Thoracic aorta endothelial cell (primary cell): ENCODE results near the gene MYRIP. TPM values are rescaled to one million over a fixed set of nuclear protein-coding genes. Genes with fewer than 3 reads are reported as not detected.

Experiments
- small RNA-seq: library from RNA; depleted of rRNA; stranded (forward); fragments of <200 nt; gene quantifications from one replicate; pipeline ENCODE3, GENCODE V24; 2012
- total RNA-seq: library from RNA; depleted of rRNA; stranded (reverse); fragments of >200 nt; gene quantifications from 2 replicates; pipeline ENCODE4 v1.2.3, GENCODE V29; 2012

MYRIP gene
- total RNA-seq: 17.7 and 29.0 TPM in 2 replicates

GRCh38 chr3:39809181-39809994 lies at the start of gene MYRIP:
TSS of gene MYRIP (plus strand) at chr3:39809609. CDS start at chr3:39900817, 91,208 bp downstream.

DNA sequence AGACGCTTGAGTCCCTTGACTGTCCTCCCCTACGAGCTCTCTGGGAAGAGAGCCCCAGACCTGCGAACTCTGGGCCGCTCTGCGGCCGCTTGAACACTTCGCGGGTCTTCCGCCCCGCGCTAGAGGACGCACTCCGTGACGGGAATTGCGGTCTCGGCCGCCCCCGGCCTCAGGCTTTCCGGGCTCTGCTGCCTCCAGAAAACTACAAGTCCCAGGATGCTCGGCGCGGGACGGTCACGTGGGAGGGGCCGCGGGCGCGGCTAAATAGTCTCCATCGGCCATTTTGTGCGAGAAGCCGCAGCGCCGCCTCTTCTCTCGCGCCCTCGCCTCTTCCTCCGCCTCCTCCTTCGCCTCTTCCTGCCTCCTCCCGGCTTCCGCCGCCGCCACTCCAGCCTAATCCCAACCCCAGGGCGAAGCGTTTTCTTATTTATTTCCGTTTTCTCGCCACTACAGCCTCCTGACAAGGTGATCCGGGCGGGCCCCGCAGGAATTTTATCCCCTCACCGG lies 500.1 kb downstream of the MYRIP start, which contains the start of gene EIF1B:
EIF1B (plus strand) TSS at position 290 of the 507 bp plus-strand sequence. CDS start 235 bp downstream, outside the sequence.

Small RNAs within 50 kb of the gene (small RNA-seq; reads per million reads assigned to genes)
- gene RF00264 (not detected), gene RN7SL411P (not detected), gene RNU4-56P (not detected)
